Measurements from ENCODE around the gene PEAK1. TPM values are rescaled to one million over a fixed set of nuclear protein-coding genes. Genes with fewer than 3 reads are reported as not detected.

Gene PEAK1
- total and polyA plus RNA-seq, 9 of the 15 experiments (the other 6 are each of a cell fraction or from before 2014, with no cell fraction given): 0.99 to 22.4 (median 10.8) TPM

- 0 out of 2 replicates have a peak, but pooled peaks have one; percentile 44 for TF ChIP-seq SMARCA5 (IDR thresholded peaks at IDR 0.05)
- TF ChIP-seq TOE1 (IDR thresholded peaks at IDR 0.05; ENCODE audit: borderline replicate concordance): peak; percentile 77
- TF ChIP-seq TOE1 (CRISPR knock-in tag; IDR thresholded peaks at IDR 0.05; ENCODE audit: borderline replicate concordance, low read depth): no peak
- TF ChIP-seq CEBPB (tag; IDR thresholded peaks at IDR 0.05): peak; percentile 100
- TF ChIP-seq, protein P1, sequence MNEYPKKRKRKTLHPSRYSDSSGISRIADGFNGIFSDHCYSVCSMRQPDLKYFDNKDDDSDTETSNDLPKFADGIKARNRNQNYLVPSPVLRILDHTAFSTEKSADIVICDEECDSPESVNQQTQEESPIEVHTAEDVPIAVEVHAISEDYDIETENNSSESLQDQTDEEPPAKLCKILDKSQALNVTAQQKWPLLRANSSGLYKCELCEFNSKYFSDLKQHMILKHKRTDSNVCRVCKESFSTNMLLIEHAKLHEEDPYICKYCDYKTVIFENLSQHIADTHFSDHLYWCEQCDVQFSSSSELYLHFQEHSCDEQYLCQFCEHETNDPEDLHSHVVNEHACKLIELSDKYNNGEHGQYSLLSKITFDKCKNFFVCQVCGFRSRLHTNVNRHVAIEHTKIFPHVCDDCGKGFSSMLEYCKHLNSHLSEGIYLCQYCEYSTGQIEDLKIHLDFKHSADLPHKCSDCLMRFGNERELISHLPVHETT (CRISPR knock-in tag; conservative IDR thresholded peaks at IDR 0.05 in 1 of 2, IDR thresholded peaks at IDR 0.05 in 1 of 2): no peak; a peak in 1 of 4 replicates
- TF ChIP-seq, protein P2, sequence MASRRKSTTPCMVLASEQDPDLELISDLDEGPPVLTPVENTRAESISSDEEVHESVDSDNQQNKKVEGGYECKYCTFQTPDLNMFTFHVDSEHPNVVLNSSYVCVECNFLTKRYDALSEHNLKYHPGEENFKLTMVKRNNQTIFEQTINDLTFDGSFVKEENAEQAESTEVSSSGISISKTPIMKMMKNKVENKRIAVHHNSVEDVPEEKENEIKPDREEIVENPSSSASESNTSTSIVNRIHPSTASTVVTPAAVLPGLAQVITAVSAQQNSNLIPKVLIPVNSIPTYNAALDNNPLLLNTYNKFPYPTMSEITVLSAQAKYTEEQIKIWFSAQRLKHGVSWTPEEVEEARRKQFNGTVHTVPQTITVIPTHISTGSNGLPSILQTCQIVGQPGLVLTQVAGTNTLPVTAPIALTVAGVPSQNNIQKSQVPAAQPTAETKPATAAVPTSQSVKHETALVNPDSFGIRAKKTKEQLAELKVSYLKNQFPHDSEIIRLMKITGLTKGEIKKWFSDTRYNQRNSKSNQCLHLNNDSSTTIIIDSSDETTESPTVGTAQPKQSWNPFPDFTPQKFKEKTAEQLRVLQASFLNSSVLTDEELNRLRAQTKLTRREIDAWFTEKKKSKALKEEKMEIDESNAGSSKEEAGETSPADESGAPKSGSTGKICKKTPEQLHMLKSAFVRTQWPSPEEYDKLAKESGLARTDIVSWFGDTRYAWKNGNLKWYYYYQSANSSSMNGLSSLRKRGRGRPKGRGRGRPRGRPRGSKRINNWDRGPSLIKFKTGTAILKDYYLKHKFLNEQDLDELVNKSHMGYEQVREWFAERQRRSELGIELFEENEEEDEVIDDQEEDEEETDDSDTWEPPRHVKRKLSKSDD (conservative IDR thresholded peaks at IDR 0.05; ENCODE audit: low read length): 0 out of 2 replicates have a peak, but pooled peaks have one; percentile 50
- TF ChIP-seq ZNF431 (CRISPR knock-in tag; IDR thresholded peaks at IDR 0.05): no peak
- TF ChIP-seq POLR2AphosphoS5 (IDR thresholded peaks at IDR 0.05; ENCODE audit: control insufficient read depth, insufficient read depth, low read depth, low read length): peak; percentile 62
- TF ChIP-seq DNMT1 (IDR thresholded peaks at IDR 0.05): no peak
- TF ChIP-seq CCNT2 (IDR thresholded peaks at IDR 0.05; ENCODE audit: borderline replicate concordance, extremely low read depth, insufficient read length, low read depth, low read length): no peak
- no peak for TF ChIP-seq ZNF77 (CRISPR knock-in tag; IDR thresholded peaks at IDR 0.05)
- TF ChIP-seq C11orf30 (IDR thresholded peaks at IDR 0.05; ENCODE audit: low read depth): peak; percentile 67
- TF ChIP-seq, protein P3, sequence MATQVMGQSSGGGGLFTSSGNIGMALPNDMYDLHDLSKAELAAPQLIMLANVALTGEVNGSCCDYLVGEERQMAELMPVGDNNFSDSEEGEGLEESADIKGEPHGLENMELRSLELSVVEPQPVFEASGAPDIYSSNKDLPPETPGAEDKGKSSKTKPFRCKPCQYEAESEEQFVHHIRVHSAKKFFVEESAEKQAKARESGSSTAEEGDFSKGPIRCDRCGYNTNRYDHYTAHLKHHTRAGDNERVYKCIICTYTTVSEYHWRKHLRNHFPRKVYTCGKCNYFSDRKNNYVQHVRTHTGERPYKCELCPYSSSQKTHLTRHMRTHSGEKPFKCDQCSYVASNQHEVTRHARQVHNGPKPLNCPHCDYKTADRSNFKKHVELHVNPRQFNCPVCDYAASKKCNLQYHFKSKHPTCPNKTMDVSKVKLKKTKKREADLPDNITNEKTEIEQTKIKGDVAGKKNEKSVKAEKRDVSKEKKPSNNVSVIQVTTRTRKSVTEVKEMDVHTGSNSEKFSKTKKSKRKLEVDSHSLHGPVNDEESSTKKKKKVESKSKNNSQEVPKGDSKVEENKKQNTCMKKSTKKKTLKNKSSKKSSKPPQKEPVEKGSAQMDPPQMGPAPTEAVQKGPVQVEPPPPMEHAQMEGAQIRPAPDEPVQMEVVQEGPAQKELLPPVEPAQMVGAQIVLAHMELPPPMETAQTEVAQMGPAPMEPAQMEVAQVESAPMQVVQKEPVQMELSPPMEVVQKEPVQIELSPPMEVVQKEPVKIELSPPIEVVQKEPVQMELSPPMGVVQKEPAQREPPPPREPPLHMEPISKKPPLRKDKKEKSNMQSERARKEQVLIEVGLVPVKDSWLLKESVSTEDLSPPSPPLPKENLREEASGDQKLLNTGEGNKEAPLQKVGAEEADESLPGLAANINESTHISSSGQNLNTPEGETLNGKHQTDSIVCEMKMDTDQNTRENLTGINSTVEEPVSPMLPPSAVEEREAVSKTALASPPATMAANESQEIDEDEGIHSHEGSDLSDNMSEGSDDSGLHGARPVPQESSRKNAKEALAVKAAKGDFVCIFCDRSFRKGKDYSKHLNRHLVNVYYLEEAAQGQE (IDR thresholded peaks at IDR 0.05; ENCODE audit: borderline replicate concordance): no peak
- TF ChIP-seq, protein P3 (CRISPR knock-in tag; IDR thresholded peaks at IDR 0.05; ENCODE audit: low read depth): no peak
- TF ChIP-seq RBM25 (IDR thresholded peaks at IDR 0.05; ENCODE audit: low read depth, low read length, severe bottlenecking): no peak
These were observed 886 bp upstream of the PEAK1 start, which contains the start of gene HMG20A (continued) for GRCh38 chr15:77420610-77421369.

Data from K562 (cell line).